SK-N-SH (cell line): ENCODE results near the gene NCOA4. TPM values are rescaled to one million over a fixed set of nuclear protein-coding genes. Genes with fewer than 3 reads are reported as not detected.

Experiments used
- CTCF ChIA-PET: fragments of 300-600, 350-600 bp; formaldehyde crosslinking; extraction: SDS; loops from one replicate; lab custom pipeline; 2021; lab: Yijun Ruan, JAX
- POLR2A ChIA-PET: fragments of 350-600 bp; sonication (Branson Sonifier 250); formaldehyde crosslinking; extraction: SDS; loops from one replicate; lab custom pipeline; 2020; ENCODE audit warnings: antibody characterized with exemption, inconsistent platforms; lab: Yijun Ruan, JAX
- DNase-seq: peaks from one replicate; pipeline ENCODE4 v3.0.0; 2012
- H2AFZ ChIP-seq: fragments of 200-600 bp; sonication (generic); 2 replicates; pipeline ENCODE4 v1.8.1; 2016; ENCODE audit warnings: antibody characterized with exemption, mild to moderate bottlenecking, low read depth
- H3F3A ChIP-seq: fragments of 200-600 bp; sonication (generic); replicated peaks from 2 replicates; pipeline ENCODE3; 2016; ENCODE audit warnings: antibody characterized with exemption, mild to moderate bottlenecking; ENCODE audit not compliant: insufficient read depth
- H3K27ac ChIP-seq, 2 experiments: fragments of 200-500 bp in 1 of 2; fragments of 200-600 bp in 1 of 2; sonication (Bioruptor generic) in 1 of 2; sonication (generic), shearing (Covaris generic) in 1 of 2; 2 replicates each; pipeline versions ENCODE4 v1.5.1 to v1.6.1; 2014 to 2016; ENCODE audit warnings: low read depth in 2 of 2, inconsistent platforms in 1 of 2, low read length in 1 of 2, mild to moderate bottlenecking in 1 of 2, mixed read lengths in 1 of 2
- H3K27me3 ChIP-seq: fragments of 200-600 bp; sonication (generic), shearing (Covaris generic); 2 replicates; pipeline ENCODE4 v1.6.1; 2016; ENCODE audit warnings: mixed run types; ENCODE audit not compliant: insufficient read depth
- H3K36me3 ChIP-seq, 2 experiments: fragments of 200-500 bp in 1 of 2; fragments of 200-600 bp in 1 of 2; sonication (Bioruptor generic) in 1 of 2; sonication (generic) in 1 of 2; replicated peaks in 1 of 2; 2 replicates each; pipeline versions ENCODE3 to v1.5.1; 2014 to 2016; ENCODE audit warnings: low read length in 1 of 2, mild to moderate bottlenecking in 1 of 2; ENCODE audit not compliant: insufficient read depth in 2 of 2, control insufficient read depth in 1 of 2
- H3K4me1 ChIP-seq, 2 experiments: fragments of 200-500 bp in 1 of 2; fragments of 200-600 bp in 1 of 2; sonication (Bioruptor generic) in 1 of 2; sonication (generic), shearing (Covaris generic) in 1 of 2; 2 replicates each; pipeline versions ENCODE4 v1.5.1 to v1.6.1; 2014 to 2016; ENCODE audit warnings: low read depth in 1 of 2, low read length in 1 of 2, mixed run types in 1 of 2; ENCODE audit not compliant: insufficient read depth in 2 of 2, control insufficient read depth in 1 of 2
- H3K4me2 ChIP-seq: fragments of 200-600 bp; sonication (generic), shearing (Covaris generic); 2 replicates; pipeline ENCODE4 v1.6.1; 2017; ENCODE audit warnings: mixed run types
- H3K4me3 ChIP-seq, 2 experiments: fragments of 200-500 bp in 1 of 2; fragments of 200-600 bp in 1 of 2; sonication (Bioruptor generic) in 1 of 2; sonication (generic), shearing (Covaris generic) in 1 of 2; 2 replicates each; pipeline versions ENCODE4 v1.5.1 to v1.8.1; 2014 to 2016; ENCODE audit warnings: low read depth in 2 of 2, inconsistent platforms in 1 of 2, low read length in 1 of 2, mild to moderate bottlenecking in 1 of 2, mixed read lengths in 1 of 2, moderate library complexity in 1 of 2
- H3K79me2 ChIP-seq: fragments of 200-600 bp; sonication (generic); 2 replicates; pipeline ENCODE4 v1.8.1; 2017; ENCODE audit warnings: mild to moderate bottlenecking; ENCODE audit not compliant: insufficient read depth
- H3K9ac ChIP-seq: fragments of 200-600 bp; sonication (generic); 2 replicates; pipeline ENCODE4 v1.6.1; 2017; ENCODE audit warnings: mixed run types
- H3K9me2 ChIP-seq: fragments of 200-600 bp; sonication (generic); 2 replicates; pipeline ENCODE4 v1.6.1; 2017; ENCODE audit warnings: mixed run types
- H3K9me3 ChIP-seq: fragments of 200-600 bp; sonication (generic); 2 replicates; pipeline ENCODE4 v1.6.1; 2017; ENCODE audit warnings: mixed run types, mild to moderate bottlenecking, moderate library complexity
- H4K20me1 ChIP-seq: fragments of 200-600 bp; sonication (generic); 2 replicates; pipeline ENCODE4 v1.6.1; 2017; ENCODE audit warnings: mild to moderate bottlenecking, mixed run types; ENCODE audit not compliant: insufficient read depth
- CTCF ChIP-seq: fragments of 200-600 bp; sonication (generic); IDR thresholded peaks from 2 replicates; pipeline ENCODE4 v1.6.1; 2017; ENCODE audit warnings: antibody characterized with exemption, mild to moderate bottlenecking, moderate library complexity
- ELF1 ChIP-seq: IDR thresholded peaks from 2 replicates; pipeline ENCODE4 v1.4.0; 2012
- EP300 ChIP-seq, 2 experiments: IDR thresholded peaks; 2 replicates each; pipeline versions ENCODE4 v1.4.0 to v1.6.1; 2012; ENCODE audit warnings: borderline replicate concordance in 1 of 2, low read depth in 1 of 2, low read length in 1 of 2
- GATA2 ChIP-seq: sonication (generic); formaldehyde crosslinking; IDR thresholded peaks from 2 replicates; pipeline ENCODE4 v1.5.0; 2020; ENCODE audit warnings: mild to moderate bottlenecking, missing genetic modification reagents
- JUND ChIP-seq: IDR thresholded peaks from 2 replicates; pipeline ENCODE4 v1.4.0; 2012
- MEF2A ChIP-seq: IDR thresholded peaks from 2 replicates; pipeline ENCODE4 v1.4.0; 2012; ENCODE audit warnings: low read depth, borderline replicate concordance
- NRF1 ChIP-seq: IDR thresholded peaks from 2 replicates; pipeline ENCODE4 v1.6.1; 2012; ENCODE audit warnings: low read depth, mild to moderate bottlenecking, low read length
- POLR2AphosphoS5 ChIP-seq: IDR thresholded peaks from 2 replicates; pipeline ENCODE4 v1.6.1; 2012; ENCODE audit warnings: low read depth, low read length
- RCOR1 ChIP-seq: fragments of 150-350 bp; IDR thresholded peaks from 2 replicates; pipeline ENCODE4 v1.6.1; 2017; ENCODE audit warnings: antibody characterized with exemption, low read length
- SIN3A ChIP-seq: IDR thresholded peaks from 2 replicates; pipeline ENCODE4 v1.6.1; 2012; ENCODE audit warnings: low read depth, mild to moderate bottlenecking, low read length, moderate library complexity, borderline replicate concordance
- SMC3 ChIP-seq: IDR thresholded peaks from 2 replicates; pipeline ENCODE4 v1.6.1; 2012; ENCODE audit warnings: low read depth, low read length, improper control_type of control experiment
- TAF1 ChIP-seq: IDR thresholded peaks from 2 replicates; pipeline ENCODE4 v1.6.1; 2012; ENCODE audit warnings: low read depth, mild to moderate bottlenecking, low read length, moderate library complexity, borderline replicate concordance
- TEAD4 ChIP-seq: IDR thresholded peaks from 2 replicates; pipeline ENCODE4 v1.4.0; 2012; ENCODE audit warnings: mild to moderate bottlenecking, borderline replicate concordance; ENCODE audit not compliant: insufficient read depth
- USF1 ChIP-seq: IDR thresholded peaks from 2 replicates; pipeline ENCODE4 v1.4.0; 2012; ENCODE audit warnings: low read depth, borderline replicate concordance
- USF2 ChIP-seq: fragments of 150-350 bp; IDR thresholded peaks from 2 replicates; pipeline ENCODE4 v1.6.1; 2017; ENCODE audit warnings: antibody characterized with exemption, low read length, low read depth, borderline replicate concordance
- WGBS: methylation state at CpG from one replicate; pipeline ENCODE4 v1.1.6; 2017; ENCODE audit warnings: low lambda C conversion rate; 5-methylcytosine and 5-hydroxymethylcytosine counted together
- polyA plus RNA-seq, 3 experiments: library from polyadenylated mRNA; depleted of rRNA; stranded (reverse); fragments of >200 nt; gene quantifications; 2 replicates each; pipeline ENCODE4 v1.2.3, GENCODE V29; 2012
- TF ChIP-seq, protein P1 (sequence below): IDR thresholded peaks from 2 replicates; pipeline ENCODE4 v1.4.0; 2012; ENCODE audit warnings: low read depth

The NCOA4 gene
- polyA plus RNA-seq, 1 of the 3 experiments (the other 2 are of a cell fraction), result 30.3 TPM

GRCh38 chr10:46069771-46070463 lies 39.5 kb upstream of the NCOA4 start:
- no peak for DNase-seq
- no peak for TF ChIP-seq SMC3
- no peak for TF ChIP-seq MEF2A
- no peak for TF ChIP-seq CTCF
- TF ChIP-seq, all 33 proteins: peak for 0
- H3K27ac ChIP-seq, result no peak overlapping the region
- H3K4me3 ChIP-seq, result no peak overlapping the region
- H2AFZ ChIP-seq, result peak overlapping the region; percentile 48; the same call in 1 of the 2 replicates
- no peaks in the 10 kb centered on the region for H3K79me2 ChIP-seq
- WGBS, result 45% methylated on average over 6 of the region's 6 CpGs
- no peaks in the 10 kb centered on the region for H3K9me3 ChIP-seq
- H3K36me3 ChIP-seq, result no peaks in the 10 kb centered on the region
- no peaks in the 10 kb centered on the region for H4K20me1 ChIP-seq
- no peaks in the 10 kb centered on the region for H3K9me2 ChIP-seq
- CTCF ChIA-PET, result interaction anchor here (1.3 kb wide), 1 partner anchor 158 kb away, joined by 4 read pairs; no protein-coding TSS in a partner anchor
- H3K4me1 ChIP-seq, result no peaks in the 10 kb centered on the region
- H3K9ac ChIP-seq, result no peak overlapping the region
- no peaks in the 10 kb centered on the region for H3F3A ChIP-seq
- POLR2A ChIA-PET, result no interaction called here
- no peaks in the 10 kb centered on the region for H3K27me3 ChIP-seq
- no peak overlapping the region for H3K4me2 ChIP-seq

- ChIA-PET CTCF (no interaction called here), POLR2A (no interaction called here)
- H3K4me1 ChIP-seq, result no peaks in the 10 kb centered on the region
- no peaks in the 10 kb centered on the region for H3K9me2 ChIP-seq
- no peak for DNase-seq
- H3K4me2 ChIP-seq, result no peak overlapping the region
- no peak overlapping the region for H3K9ac ChIP-seq
- H3K4me3 ChIP-seq, result no peak overlapping the region
- H3K27me3 ChIP-seq, result no peaks in the 10 kb centered on the region
- no peaks in the 10 kb centered on the region for H3F3A ChIP-seq
- no peak overlapping the region for H3K27ac ChIP-seq
- H3K36me3 ChIP-seq, result no peaks in the 10 kb centered on the region
- WGBS, result 42% methylated on average over 2 of the region's 2 CpGs
- no peaks in the 10 kb centered on the region for H3K79me2 ChIP-seq
- TF ChIP-seq USF1 (no peak), EP300 (IDR thresholded peaks at IDR 0.05; ENCODE audit: borderline replicate concordance in 1 of 2, low read depth in 1 of 2, low read length in 1 of 2) (no peak), USF2 (no peak), TAF1 (no peak), RCOR1 (no peak), POLR2AphosphoS5 (no peak), ELF1 (no peak), JUND (no peak), TEAD4 (no peak), GATA2 (CRISPR knock-in tag) (no peak), NRF1 (no peak), SIN3A (no peak)
- TF ChIP-seq, protein P1, sequence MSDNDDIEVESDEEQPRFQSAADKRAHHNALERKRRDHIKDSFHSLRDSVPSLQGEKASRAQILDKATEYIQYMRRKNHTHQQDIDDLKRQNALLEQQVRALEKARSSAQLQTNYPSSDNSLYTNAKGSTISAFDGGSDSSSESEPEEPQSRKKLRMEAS, result no peak
- H4K20me1 ChIP-seq, result no peaks in the 10 kb centered on the region
- no peaks in the 10 kb centered on the region for H3K9me3 ChIP-seq
- H2AFZ ChIP-seq, result no peak overlapping the region
Observed at GRCh38 chr10:46068905-46069304, 38.5 kb upstream of the NCOA4 start.
